HEK293T (cell line): ENCODE data around the gene C22orf39.

Source experiments
- ARNT ChIP-seq: fragments of 450-650 bp; IDR thresholded peaks from 2 replicates; pipeline ENCODE4 v1.6.1; 2017; ENCODE audit warnings: mild to moderate bottlenecking
- BHLHE40 ChIP-seq: fragments of 450-650 bp; IDR thresholded peaks from 2 replicates; pipeline ENCODE4 v1.6.1; 2016; ENCODE audit warnings: mild to moderate bottlenecking, moderate library complexity, borderline replicate concordance
- ELF4 ChIP-seq: fragments of 450-650 bp; IDR thresholded peaks from 2 replicates; pipeline ENCODE4 v1.6.1; 2017; ENCODE audit warnings: antibody characterized with exemption
- FOXA1 ChIP-seq: fragments of 450-650 bp; IDR thresholded peaks from 2 replicates; pipeline ENCODE4 v1.6.1; 2016; ENCODE audit warnings: mild to moderate bottlenecking
- FOXK2 ChIP-seq: fragments of 450-650 bp; IDR thresholded peaks from 2 replicates; pipeline ENCODE4 v1.6.1; 2016; ENCODE audit warnings: mild to moderate bottlenecking
- FOXM1 ChIP-seq: fragments of 450-650 bp; IDR thresholded peaks from 2 replicates; pipeline ENCODE4 v1.6.1; 2017; ENCODE audit warnings: mild to moderate bottlenecking, borderline replicate concordance
- HDGF ChIP-seq: fragments of 450-650 bp; IDR thresholded peaks from 2 replicates; pipeline ENCODE4 v1.6.1; 2017; ENCODE audit warnings: antibody characterized with exemption, borderline replicate concordance
- SP1 ChIP-seq: fragments of 450-650 bp; IDR thresholded peaks from 2 replicates; pipeline ENCODE4 v1.6.1; 2017
- SUZ12 ChIP-seq: fragments of 450-650 bp; IDR thresholded peaks from 2 replicates; pipeline ENCODE4 v1.6.1; 2016; ENCODE audit warnings: mild to moderate bottlenecking
- TARDBP ChIP-seq: fragments of 450-650 bp; IDR thresholded peaks from 2 replicates; pipeline ENCODE4 v1.6.1; 2016

DNA sequence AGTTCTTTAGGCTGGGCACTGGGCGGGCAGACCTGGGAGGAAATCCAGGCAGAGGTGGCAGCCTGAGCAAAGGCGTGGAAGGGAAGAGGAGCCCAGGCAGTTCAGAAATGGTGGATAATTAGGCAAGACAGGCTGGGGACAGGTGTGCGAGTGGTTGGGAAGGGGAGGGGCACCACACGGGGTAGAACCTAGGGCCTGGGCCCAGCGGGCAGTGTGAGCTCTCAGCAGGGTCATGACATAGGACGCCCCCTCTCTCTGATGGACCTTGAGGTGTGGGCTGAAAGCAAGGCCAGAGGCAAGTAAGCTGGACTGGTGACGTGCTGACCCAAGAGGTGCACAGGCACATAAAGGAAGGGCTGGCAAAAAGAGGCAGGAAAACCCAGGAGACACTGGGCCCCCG is 24.7 kb upstream of the C22orf39 start:
- TF ChIP-seq SP1 (no peak), TARDBP (no peak), FOXA1 (no peak), BHLHE40 (no peak), SUZ12 (no peak), HDGF (no peak), FOXM1 (no peak), FOXK2 (no peak), ARNT (no peak), ELF4 (no peak)
